SH-SY5Y (cell line): ENCODE results near the gene DNAH8.

Experiments used
- GATA2 ChIP-seq: IDR thresholded peaks from 2 replicates; pipeline ENCODE4 v1.6.1; 2011; ENCODE audit warnings: mild to moderate bottlenecking, low read depth, low read length
- GATA3 ChIP-seq: IDR thresholded peaks from 2 replicates; pipeline ENCODE4 v1.6.1; 2011; ENCODE audit warnings: low read depth, mild to moderate bottlenecking, low read length, moderate library complexity

GRCh38 chr6:38915205-38915925 lies 200.3 kb downstream of the DNAH8 start:
- TF ChIP-seq GATA2 = no peak
- no peak for TF ChIP-seq GATA3
